KMS-11 (cell line): ENCODE measurements around the gene TRPC1.

Experiments used
- H2AFZ ChIP-seq: fragments of 200-600 bp; sonication (generic); 2 replicates; pipeline ENCODE4 v1.6.1; 2016; ENCODE audit warnings: antibody characterized with exemption, mixed run types, low read depth
- H3K27ac ChIP-seq: fragments of 200-600 bp; sonication (generic); 2 replicates; pipeline ENCODE4 v1.6.1; 2016; ENCODE audit warnings: mild to moderate bottlenecking, mixed run types
- H3K27me3 ChIP-seq: fragments of 200-600 bp; sonication (generic); 2 replicates; pipeline ENCODE4 v1.6.1; 2017; ENCODE audit warnings: mild to moderate bottlenecking, low read depth, mixed run types, moderate library complexity; ENCODE audit not compliant: insufficient read depth
- H3K36me3 ChIP-seq: fragments of 200-600 bp; sonication (generic); 2 replicates; pipeline ENCODE4 v1.6.1; 2017; ENCODE audit warnings: mild to moderate bottlenecking, mixed run types; ENCODE audit not compliant: insufficient read depth
- H3K4me1 ChIP-seq: fragments of 200-600 bp; sonication (generic); 2 replicates; pipeline ENCODE4 v1.6.1; 2016; ENCODE audit warnings: mild to moderate bottlenecking, low read depth, mixed run types; ENCODE audit not compliant: poor library complexity, severe bottlenecking
- H3K4me2 ChIP-seq: fragments of 200-600 bp; sonication (generic); 2 replicates; pipeline ENCODE4 v1.7.0; 2016; ENCODE audit warnings: mild to moderate bottlenecking, mixed run types
- H3K4me3 ChIP-seq: fragments of 200-600 bp; sonication (generic); IDR thresholded peaks from 2 replicates; pipeline ENCODE4 v1.6.1; 2017; ENCODE audit warnings: low read depth, low read length, mixed read lengths; ENCODE audit not compliant: insufficient read depth
- H3K79me2 ChIP-seq: fragments of 200-600 bp; sonication (generic); 2 replicates; pipeline ENCODE4 v1.6.1; 2016; ENCODE audit warnings: low read depth, mixed run types; ENCODE audit not compliant: insufficient read depth
- H3K9ac ChIP-seq: fragments of 200-600 bp; sonication (generic); 2 replicates; pipeline ENCODE4 v1.6.1; 2016; ENCODE audit warnings: mild to moderate bottlenecking, mixed run types
- H4K20me1 ChIP-seq: fragments of 200-600 bp; sonication (generic); 2 replicates; pipeline ENCODE4 v1.6.1; 2016; ENCODE audit warnings: mild to moderate bottlenecking, mixed run types; ENCODE audit not compliant: insufficient read depth
- CTCF ChIP-seq: fragments of 200-600 bp; sonication (generic); conservative IDR thresholded peaks from 2 replicates; pipeline ENCODE4 v1.6.1; 2017; ENCODE audit warnings: low read depth, mild to moderate bottlenecking, antibody characterized with exemption, low read length, moderate library complexity, mixed read lengths

The TRPC1 gene

GRCh38 chr3:142754494-142754893 lies 30.7 kb downstream of the TRPC1 start:
- Histone ChIP-seq H3K4me2 (no peak overlapping the region), H4K20me1 (no peaks in the 10 kb centered on the region), H3K27ac (no peak overlapping the region), H3K27me3 (no peaks in the 10 kb centered on the region), H3K9ac (no peak overlapping the region), H3K79me2 (no peaks in the 10 kb centered on the region), H3K36me3 (no peaks in the 10 kb centered on the region), H2AFZ (no peak overlapping the region), H3K4me1 (no peaks in the 10 kb centered on the region), H3K4me3 (no peak overlapping the region)
- TF ChIP-seq CTCF: no peak

- no peak overlapping the region for H3K27ac ChIP-seq
- H3K4me2 ChIP-seq: no peak overlapping the region
- no peaks in the 10 kb centered on the region for H3K79me2 ChIP-seq
- no peaks in the 10 kb centered on the region for H4K20me1 ChIP-seq
- no peak overlapping the region for H3K9ac ChIP-seq
- no peaks in the 10 kb centered on the region for H3K27me3 ChIP-seq
- no peak overlapping the region for H3K4me3 ChIP-seq
- H3K4me1 ChIP-seq: peaks cover 11% of the 10 kb centered on the region
- H3K36me3 ChIP-seq: no peaks in the 10 kb centered on the region
- no peak for TF ChIP-seq CTCF
- H2AFZ ChIP-seq: no peak overlapping the region
These were observed 44.5 kb downstream of the TRPC1 start for GRCh38 chr3:142768338-142768737.

- TF ChIP-seq CTCF: no peak
- no peak overlapping the region for H3K4me2 ChIP-seq
- no peak overlapping the region for H2AFZ ChIP-seq
- no peaks in the 10 kb centered on the region for H3K79me2 ChIP-seq
- no peaks in the 10 kb centered on the region for H4K20me1 ChIP-seq
- H3K9ac ChIP-seq: no peak overlapping the region
- no peaks in the 10 kb centered on the region for H3K36me3 ChIP-seq
- no peaks in the 10 kb centered on the region for H3K4me1 ChIP-seq
- no peak overlapping the region for H3K27ac ChIP-seq
- no peaks in the 10 kb centered on the region for H3K27me3 ChIP-seq
- H3K4me3 ChIP-seq: no peak overlapping the region
These were observed 54.1 kb downstream of the TRPC1 start for GRCh38 chr3:142777927-142778326.

GRCh38 chr3:142778541-142778940 lies 54.7 kb downstream of the TRPC1 start:
- no peak overlapping the region for H3K4me2 ChIP-seq
- no peaks in the 10 kb centered on the region for H4K20me1 ChIP-seq
- no peak overlapping the region for H3K27ac ChIP-seq
- H3K36me3 ChIP-seq: no peaks in the 10 kb centered on the region
- H3K79me2 ChIP-seq: no peaks in the 10 kb centered on the region
- H3K4me3 ChIP-seq: no peak overlapping the region
- H3K9ac ChIP-seq: no peak overlapping the region
- no peak overlapping the region for H2AFZ ChIP-seq
- no peaks in the 10 kb centered on the region for H3K4me1 ChIP-seq
- no peaks in the 10 kb centered on the region for H3K27me3 ChIP-seq
- no peak for TF ChIP-seq CTCF

GRCh38 chr3:142779591-142779990 lies 55.8 kb downstream of the TRPC1 start:
- Histone ChIP-seq H3K4me2 (no peak overlapping the region), H2AFZ (no peak overlapping the region), H3K27me3 (no peaks in the 10 kb centered on the region), H3K4me1 (no peaks in the 10 kb centered on the region), H3K79me2 (no peaks in the 10 kb centered on the region), H3K27ac (no peak overlapping the region), H3K36me3 (no peaks in the 10 kb centered on the region), H4K20me1 (no peaks in the 10 kb centered on the region), H3K9ac (no peak overlapping the region), H3K4me3 (no peak overlapping the region)
- TF ChIP-seq CTCF: no peak
